Chondrocyte (in vitro differentiated cells): Measurements from ENCODE around the gene DOCK3. TPM values are rescaled to one million over a fixed set of nuclear protein-coding genes. Genes with fewer than 3 reads are reported as not detected.

Experiments
- DNase-seq: peaks from one replicate; pipeline ENCODE4 v3.0.0; 2021; ENCODE audit warnings: mixed read lengths, low spot score
- H3K27ac Mint-ChIP-seq: one replicate; pipeline ENCODE4 v1.8.0; 2021; ENCODE audit warnings: mild to moderate bottlenecking, moderate library complexity, mixed read lengths; ENCODE audit not compliant: unreplicated experiment
- H3K27me3 Mint-ChIP-seq: 2 replicates; pipeline ENCODE4 v1.8.0; 2021; ENCODE audit warnings: low read depth, mixed read lengths
- H3K36me3 Mint-ChIP-seq: 2 replicates; pipeline ENCODE4 v1.8.0; 2021; ENCODE audit warnings: low read depth, mixed read lengths
- H3K4me1 Mint-ChIP-seq: 2 replicates; pipeline ENCODE4 v1.8.0; 2021; ENCODE audit warnings: low read depth, mild to moderate bottlenecking, mixed read lengths
- H3K4me3 Mint-ChIP-seq: one replicate; pipeline ENCODE4 v1.8.0; 2021; ENCODE audit warnings: mild to moderate bottlenecking, moderate library complexity, mixed read lengths; ENCODE audit not compliant: unreplicated experiment
- H3K9me3 Mint-ChIP-seq: 2 replicates; pipeline ENCODE4 v1.8.0; 2021; ENCODE audit warnings: low read depth, mixed read lengths
- CTCF ChIP-seq: fragments of 200-600 bp; sonication (generic); IDR thresholded peaks from 2 replicates; pipeline ENCODE4 v1.5.0; 2021; ENCODE audit warnings: antibody characterized with exemption, mild to moderate bottlenecking, moderate library complexity
- total RNA-seq: library from RNA; stranded (reverse); gene quantifications from 3 replicates; pipeline ENCODE4 v1.2.1, GENCODE V29; 2021

Gene DOCK3
- total RNA-seq, 1 donor from 2014 or later = 0.25 TPM

GRCh38 chr3:50628601-50629000 is 46.1 kb upstream of the DOCK3 start:
- Mint-ChIP-seq H3K36me3 (no peaks in the 10 kb centered on the region), H3K27ac (no peak overlapping the region), H3K4me1 (peaks cover 27% of the 10 kb centered on the region)

DNA sequence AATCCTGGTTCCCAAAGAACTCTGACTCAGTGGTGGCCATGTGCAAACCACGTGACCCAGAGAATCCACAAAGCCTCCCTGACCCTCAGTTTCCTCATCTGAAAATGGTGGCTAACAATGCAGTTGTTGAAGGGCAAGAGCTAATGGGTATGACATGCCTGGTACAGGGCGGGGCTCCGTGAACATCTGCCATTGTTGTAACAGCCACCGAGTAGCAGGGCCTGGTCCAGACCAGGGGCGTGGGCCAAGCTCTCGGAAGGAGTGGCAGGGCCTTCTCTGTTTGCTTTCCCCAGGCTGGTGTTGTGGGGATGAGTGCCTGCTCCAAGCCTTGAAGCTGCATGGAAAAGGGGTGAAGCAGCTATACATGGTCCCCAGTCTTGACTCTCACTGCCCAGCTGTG is 44.3 kb upstream of the DOCK3 start:
- no peak for TF ChIP-seq CTCF
- DNase-seq = no peak
- Mint-ChIP-seq H3K4me1 (peaks cover 18% of the 10 kb centered on the region), H3K27ac (no peak overlapping the region), H3K36me3 (no peaks in the 10 kb centered on the region), H3K4me3 (no peak overlapping the region), H3K9me3 (no peaks in the 10 kb centered on the region), H3K27me3 (no peaks in the 10 kb centered on the region)

More at GRCh38 chr3:50628601-50629000, 46.1 kb upstream of the DOCK3 start:
- no peak for TF ChIP-seq CTCF
- Mint-ChIP-seq H3K27me3 (no peaks in the 10 kb centered on the region), H3K9me3 (no peaks in the 10 kb centered on the region), H3K4me3 (no peak overlapping the region)
- no peak for DNase-seq

- Mint-ChIP-seq H3K4me3 (no peak overlapping the region), H3K4me1 (peaks cover 18% of the 10 kb centered on the region), H3K36me3 (no peaks in the 10 kb centered on the region), H3K27ac (no peak overlapping the region), H3K9me3 (no peaks in the 10 kb centered on the region), H3K27me3 (no peaks in the 10 kb centered on the region)
- DNase-seq = no peak
- no peak for TF ChIP-seq CTCF
Measured at GRCh38 chr3:50630877-50631276, 43.9 kb upstream of the DOCK3 start.

GRCh38 chr3:50632450-50632849 is 42.3 kb upstream of the DOCK3 start:
- no peak for DNase-seq
- no peak for TF ChIP-seq CTCF
- H3K4me3 Mint-ChIP-seq = no peak overlapping the region
- peaks cover 17% of the 10 kb centered on the region for H3K4me1 Mint-ChIP-seq
- H3K36me3 Mint-ChIP-seq = no peaks in the 10 kb centered on the region
- H3K27me3 Mint-ChIP-seq = no peaks in the 10 kb centered on the region
- no peaks in the 10 kb centered on the region for H3K9me3 Mint-ChIP-seq
- no peak overlapping the region for H3K27ac Mint-ChIP-seq

DNA sequence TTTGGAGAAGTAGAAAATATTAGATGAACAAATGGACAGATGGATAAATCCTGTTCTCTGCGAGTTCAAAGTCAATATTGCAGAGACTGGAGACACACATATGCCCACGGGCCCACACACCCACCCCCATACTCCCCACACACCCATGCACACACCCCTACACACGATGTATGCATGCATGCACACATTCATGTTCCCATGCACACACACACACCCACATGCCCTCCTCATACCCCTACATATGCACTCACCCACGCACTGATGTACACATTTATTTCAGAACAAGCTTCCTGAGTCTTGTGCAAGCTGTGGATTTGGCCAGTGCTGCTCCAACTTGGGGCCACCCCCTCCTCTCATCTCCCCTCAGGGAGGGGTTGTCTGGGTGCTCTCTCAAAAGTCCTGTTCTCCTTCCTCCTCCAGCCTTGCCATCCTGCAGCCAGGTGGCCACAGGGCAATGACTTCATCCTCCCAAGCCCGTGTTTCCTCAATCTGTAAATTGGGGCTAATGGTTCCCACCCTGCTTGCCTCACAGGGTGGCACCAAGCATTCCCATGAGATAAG is 41.4 kb upstream of the DOCK3 start:
- H3K27ac Mint-ChIP-seq = no peak overlapping the region
- H3K4me1 Mint-ChIP-seq = peaks cover 10% of the 10 kb centered on the region
- H3K36me3 Mint-ChIP-seq = no peaks in the 10 kb centered on the region
- no peak for DNase-seq
- H3K4me3 Mint-ChIP-seq = no peak overlapping the region
- H3K27me3 Mint-ChIP-seq = no peaks in the 10 kb centered on the region
- TF ChIP-seq CTCF = no peak
- no peaks in the 10 kb centered on the region for H3K9me3 Mint-ChIP-seq
